ENCODE results near the gene SEH1L.
"Not testable (repeated sequence)": the region's sequence is repeated elsewhere in the genome, so short reads cannot be mapped to it uniquely, and the experiment has no call there.

SEH1L gene

GRCh38 chr18:12934454-12935071 lies 13.2 kb upstream of the SEH1L start:
- in situ Hi-C loops (cut with MboI; ENCODE audit: low sequenced_read_pairs): no loop called here

GRCh38 chr18:12939162-12939561 lies 8.6 kb upstream of the SEH1L start:
- in situ Hi-C loops (cut with MboI; ENCODE audit: low sequenced_read_pairs): no loop called here

DNA sequence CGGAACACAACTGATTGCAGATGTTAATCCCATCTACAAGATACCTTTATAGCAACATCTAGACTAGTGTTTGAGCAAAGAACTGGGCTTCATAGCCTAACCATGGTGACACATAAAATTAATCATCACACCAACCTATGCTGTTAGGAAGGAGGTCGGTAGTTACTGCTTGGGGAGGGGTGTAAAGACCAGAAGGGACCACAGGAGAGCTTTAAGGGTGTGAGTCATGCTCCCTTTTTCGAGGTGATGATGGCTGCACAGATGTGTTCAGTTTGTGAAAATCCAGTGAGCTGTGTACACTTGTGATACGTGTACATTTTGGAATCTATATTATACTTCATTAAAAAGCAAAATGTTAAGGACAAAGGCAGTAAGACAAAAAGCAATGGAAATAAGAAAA lies 4.6 kb upstream of the SEH1L start:
- in situ Hi-C loops (cut with MboI; ENCODE audit: low sequenced_read_pairs): no loop called here

- in situ Hi-C loops (cut with MboI; ENCODE audit: low sequenced_read_pairs): no loop called here
Observed at GRCh38 chr18:12944709-12945108, 3.1 kb upstream of the SEH1L start.

GRCh38 chr18:12946549-12947284 lies 1.1 kb upstream of the SEH1L start:
- in situ Hi-C loops (cut with MboI; ENCODE audit: low sequenced_read_pairs): no loop called here

GRCh38 chr18:12948050-12948804 lies 416 bp downstream of the SEH1L start:
- in situ Hi-C loops (cut with MboI; ENCODE audit: low sequenced_read_pairs): no loop called here

DNA sequence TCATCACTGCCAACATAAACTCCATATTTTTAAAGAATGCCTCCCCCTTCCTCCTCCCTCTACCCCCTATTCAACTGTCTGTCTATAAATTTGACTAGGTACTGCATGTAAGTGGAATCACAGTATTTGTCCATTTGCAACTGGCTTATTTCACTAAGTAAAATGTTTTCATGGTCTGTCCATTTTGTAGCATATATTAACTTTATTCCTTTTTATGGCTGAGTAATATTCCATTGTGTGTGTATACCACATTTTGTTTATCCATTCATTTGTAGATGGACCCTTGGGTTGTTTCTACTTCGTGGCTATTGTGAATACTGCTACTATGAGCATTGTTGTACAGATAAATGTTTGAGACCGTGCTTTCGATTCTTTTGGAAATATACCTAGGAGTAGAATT lies 10.7 kb downstream of the SEH1L start:
- in situ Hi-C loops (cut with MboI; ENCODE audit: low sequenced_read_pairs): no loop called here

GRCh38 chr18:12960395-12960794 lies 12.6 kb downstream of the SEH1L start:
- in situ Hi-C loops (cut with MboI; ENCODE audit: low sequenced_read_pairs): no loop called here

DNA sequence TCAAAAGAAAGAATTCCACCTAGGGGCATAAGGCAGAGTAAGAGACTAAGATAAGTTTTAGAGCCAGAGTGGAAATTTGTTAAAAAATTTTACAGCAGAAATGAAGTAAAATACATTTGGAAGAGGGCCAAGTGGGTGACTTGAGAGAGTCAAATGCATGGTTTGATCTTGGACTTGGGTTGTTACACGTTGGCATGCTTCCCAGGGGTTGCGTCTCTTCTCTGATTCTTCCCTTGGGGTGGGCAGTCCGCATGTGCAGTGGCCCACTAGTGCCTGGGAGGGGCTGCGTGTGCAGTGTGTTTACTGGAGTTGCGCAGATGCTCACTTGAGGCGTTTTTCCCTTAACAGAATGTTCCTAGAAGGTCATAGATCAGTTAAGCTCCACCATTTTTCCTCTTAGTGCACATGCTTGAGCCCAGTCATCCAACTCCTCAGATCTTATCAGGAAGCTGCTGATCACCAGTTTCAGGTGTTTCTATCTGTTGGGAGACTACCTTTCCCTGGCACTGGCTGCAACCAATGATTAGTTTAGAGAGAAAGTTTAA lies 13.1 kb downstream of the SEH1L start:
- in situ Hi-C loops (cut with MboI; ENCODE audit: low sequenced_read_pairs): no loop called here

DNA sequence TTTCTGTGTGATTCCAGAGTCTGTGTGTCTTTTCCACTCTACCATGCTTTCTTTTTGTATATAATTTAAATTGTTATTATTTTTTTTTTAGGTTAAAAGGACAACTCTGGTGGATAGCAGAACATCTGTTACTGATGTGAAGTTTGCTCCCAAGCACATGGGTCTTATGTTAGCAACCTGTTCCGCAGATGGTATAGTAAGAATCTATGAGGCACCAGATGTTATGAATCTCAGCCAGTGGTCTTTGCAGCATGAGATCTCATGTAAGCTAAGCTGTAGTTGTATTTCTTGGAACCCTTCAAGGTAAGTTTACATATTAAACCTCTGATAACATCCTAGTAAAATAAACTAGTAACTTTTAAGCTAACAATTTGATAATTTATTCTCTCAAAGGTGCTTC lies 15.3 kb downstream of the SEH1L start:
- in situ Hi-C loops (cut with MboI; ENCODE audit: low sequenced_read_pairs): no loop called here

DNA sequence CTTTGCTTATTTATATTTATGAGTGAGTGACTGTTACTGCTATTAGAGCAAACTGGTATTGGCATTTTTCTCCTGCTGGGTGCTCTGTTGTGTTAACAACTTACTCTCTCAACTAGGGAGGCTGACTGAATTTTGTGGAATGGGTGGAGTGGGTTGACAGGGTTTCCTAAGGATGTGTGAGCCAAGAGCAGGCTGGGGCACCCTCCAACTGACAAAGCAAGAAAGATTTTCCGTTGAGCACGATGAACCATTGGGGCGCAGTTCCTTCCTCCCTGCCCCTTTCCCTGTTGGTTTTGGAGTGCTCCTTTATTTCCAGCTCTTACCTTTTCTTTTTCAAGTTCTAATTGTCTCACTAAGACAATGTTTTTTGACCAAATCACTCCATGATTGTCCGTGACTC lies 20.3 kb downstream of the SEH1L start:
- in situ Hi-C loops (cut with MboI; ENCODE audit: low sequenced_read_pairs): no loop called here

DNA sequence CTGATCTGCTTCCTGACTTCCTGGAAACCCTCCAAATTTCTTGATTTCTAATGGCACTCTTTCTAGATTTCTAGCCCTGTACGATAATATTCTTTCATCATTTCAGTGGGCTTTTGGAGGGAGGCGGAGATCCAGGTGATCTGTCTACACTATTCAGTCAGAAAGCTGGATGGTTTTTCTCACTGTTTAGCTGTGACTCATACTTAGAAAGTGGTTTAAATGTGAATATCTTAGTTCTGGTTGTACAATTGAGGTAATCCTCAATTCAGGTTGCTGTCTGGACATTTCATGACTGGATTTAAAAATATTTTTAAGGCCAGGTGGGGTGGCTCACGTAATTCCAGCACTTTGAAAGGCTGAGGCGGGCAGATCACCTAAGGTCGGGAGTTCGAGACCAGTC lies 20.8 kb downstream of the SEH1L start:
- in situ Hi-C loops (cut with MboI; ENCODE audit: low sequenced_read_pairs): no loop called here

- in situ Hi-C loops (cut with MboI; ENCODE audit: low sequenced_read_pairs): no loop called here
Observed at GRCh38 chr18:12973562-12974213, 25.9 kb downstream of the SEH1L start.

GRCh38 chr18:12975488-12975887 lies 27.7 kb downstream of the SEH1L start:
- in situ Hi-C loops (cut with MboI; ENCODE audit: low sequenced_read_pairs): no loop called here

GRCh38 chr18:12976305-12976704 lies 28.5 kb downstream of the SEH1L start:
- in situ Hi-C loops (cut with MboI; ENCODE audit: low sequenced_read_pairs): no loop called here

DNA sequence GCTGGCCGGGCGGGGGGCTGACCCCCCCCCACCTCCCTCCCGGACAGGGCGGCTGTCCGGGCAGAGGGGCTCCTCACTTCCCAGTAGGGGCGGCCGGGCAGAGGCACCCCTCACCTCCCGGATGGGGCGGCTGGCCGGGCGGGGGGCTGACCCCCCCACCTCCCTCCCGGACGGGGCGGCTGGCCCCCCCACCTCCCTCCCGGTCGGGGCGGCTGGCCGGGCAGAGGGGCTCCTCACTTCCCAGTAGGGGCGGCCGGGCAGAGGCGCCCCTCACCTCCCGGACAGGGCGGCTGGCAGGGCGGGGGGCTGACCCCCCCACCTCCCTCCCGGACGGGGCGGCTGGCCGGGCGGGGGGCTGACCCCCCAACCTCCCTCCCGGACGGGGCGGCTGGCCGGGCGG lies 32.3 kb downstream of the SEH1L start:
- in situ Hi-C loops (cut with MboI; ENCODE audit: low sequenced_read_pairs): not testable (repeated sequence)

- in situ Hi-C loops (cut with MboI; ENCODE audit: low sequenced_read_pairs): no loop called here
Observed at GRCh38 chr18:12989397-12990122, 41.7 kb downstream of the SEH1L start.

DNA sequence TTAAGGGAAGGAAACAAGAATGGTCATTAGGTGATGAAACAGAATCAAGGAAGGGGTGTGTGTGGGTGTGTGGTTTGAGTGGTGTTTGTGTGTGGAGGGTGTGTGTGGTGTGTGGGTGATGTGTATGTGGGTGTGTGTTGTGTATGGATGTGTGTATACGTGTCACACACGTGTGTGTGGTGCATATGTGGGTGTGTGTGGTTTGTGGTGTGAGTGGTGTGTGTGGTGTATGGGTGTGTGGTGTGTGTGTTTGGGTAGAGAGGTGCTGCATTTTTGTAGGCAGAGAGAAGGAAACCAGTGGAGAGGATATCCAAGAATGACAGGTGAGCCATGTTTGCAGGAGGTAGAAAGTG lies 42.3 kb downstream of the SEH1L start:
- in situ Hi-C loops (cut with MboI; ENCODE audit: low sequenced_read_pairs): no loop called here

DNA sequence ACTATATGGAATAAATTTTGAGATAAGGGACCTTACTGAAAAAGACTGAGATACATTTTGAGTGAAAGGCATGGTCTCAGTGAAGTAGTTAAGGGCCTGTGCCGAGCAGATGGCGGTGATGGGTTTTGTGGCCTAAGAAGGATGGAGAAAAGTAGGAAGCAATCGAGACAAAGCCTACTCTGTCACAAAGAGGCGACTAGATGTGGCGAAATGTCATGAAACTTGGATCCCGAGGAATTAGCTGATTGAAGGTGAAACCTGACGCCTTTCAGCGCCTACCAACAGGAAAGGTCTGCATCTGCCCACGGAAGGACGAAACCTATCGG lies 42.8 kb downstream of the SEH1L start:
- in situ Hi-C loops (cut with MboI; ENCODE audit: low sequenced_read_pairs): no loop called here

DNA sequence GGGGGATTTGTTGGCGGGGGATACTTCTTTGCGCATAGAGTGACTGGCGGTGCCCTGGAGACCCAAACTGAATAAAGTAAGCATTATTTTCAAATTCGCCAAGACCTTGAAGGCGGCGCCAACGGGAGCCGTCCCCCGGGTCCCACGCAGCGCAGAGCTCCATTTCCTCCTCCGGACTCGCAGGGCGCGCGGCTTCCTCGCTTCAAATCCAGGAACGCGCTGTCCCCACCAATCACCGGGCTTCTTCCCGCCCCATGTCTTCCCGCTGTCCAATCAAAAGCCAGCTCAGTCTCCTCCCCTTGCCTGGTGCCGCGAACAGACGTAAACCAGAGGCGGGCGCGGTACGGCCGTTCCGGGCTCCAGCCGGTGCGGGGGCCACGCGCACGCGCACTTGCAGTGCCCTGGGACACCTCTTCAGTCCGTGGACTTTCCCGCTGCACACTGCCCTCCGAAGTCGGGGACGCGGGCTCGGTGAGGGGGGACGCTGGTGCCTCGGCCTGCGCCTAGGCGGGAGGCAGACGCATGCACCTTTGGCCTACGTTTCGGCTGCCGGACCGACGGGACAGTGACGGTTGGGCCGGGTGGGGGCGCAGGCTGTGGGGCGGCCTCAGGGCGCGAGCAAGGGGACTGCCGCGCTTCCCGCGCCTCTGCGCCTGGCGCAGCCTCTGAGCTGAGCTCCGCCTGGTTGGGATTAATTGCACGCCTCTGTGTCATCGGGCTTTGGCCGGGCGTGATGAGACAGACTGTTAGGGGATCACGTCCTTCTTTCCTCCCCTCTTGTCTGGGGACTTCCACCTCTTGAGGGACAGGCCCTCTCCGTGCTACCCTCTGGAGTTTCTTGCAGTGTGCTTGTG lies 43.4 kb downstream of the SEH1L start, which contains the start of gene CEP192:
Gene CEP192, plus strand, starts transcription at position 396 of the 854 bp plus-strand sequence. CDS start 8,063 bp downstream, outside the sequence.
- in situ Hi-C loops (cut with MboI; ENCODE audit: low sequenced_read_pairs): no loop called here
